Activated CD4-positive, alpha-beta memory T cell treated with anti-CD3 and anti-CD28 coated beads, Interleukin-2, amount 10 ng/mL, durations not matched to agents 7 days and 5 days (primary cell): ENCODE data around the gene VAMP8. TPM values are rescaled to one million over a fixed set of nuclear protein-coding genes. Genes with fewer than 3 reads are reported as not detected.

Source experiments
- CTCF ChIA-PET: fragments of 350-600 bp; sonication (Branson Sonifier 250); formaldehyde crosslinking; loops from one replicate; lab custom pipeline; 2021; ENCODE audit warnings: antibody characterized with exemption, inconsistent platforms; lab: Charles Lee
- POLR2A ChIA-PET: fragments of 350-600 bp; sonication (Branson Sonifier 250); formaldehyde crosslinking; loops from one replicate; lab custom pipeline; 2021; ENCODE audit warnings: antibody characterized with exemption; lab: Charles Lee
- DNase-seq: peaks from one replicate; pipeline ENCODE4 v3.0.0-alpha.2; 2020
- H3K27ac Mint-ChIP-seq: one replicate; pipeline ENCODE4 v1.8.0; 2021; ENCODE audit warnings: mild to moderate bottlenecking, mixed read lengths
- H3K27me3 Mint-ChIP-seq: one replicate; pipeline ENCODE4 v1.8.0; 2021; ENCODE audit warnings: mixed read lengths
- H3K36me3 Mint-ChIP-seq: one replicate; pipeline ENCODE4 v1.8.0; 2021; ENCODE audit warnings: low read depth, mixed read lengths
- H3K4me1 Mint-ChIP-seq: one replicate; pipeline ENCODE4 v1.8.0; 2021; ENCODE audit warnings: mixed read lengths
- H3K4me3 Mint-ChIP-seq: one replicate; pipeline ENCODE4 v1.8.0; 2021; ENCODE audit warnings: mild to moderate bottlenecking, mixed read lengths
- H3K9me3 Mint-ChIP-seq: one replicate; pipeline ENCODE4 v1.8.0; 2021; ENCODE audit warnings: mixed read lengths
- total RNA-seq, 2 experiments: library from RNA; stranded (reverse); gene quantifications; one replicate each; pipeline ENCODE4 v1.2.3, GENCODE V29; 2021

The VAMP8 gene
- 100 to 1,000 TPM; 132 to 133 TPM for total RNA-seq

DNA sequence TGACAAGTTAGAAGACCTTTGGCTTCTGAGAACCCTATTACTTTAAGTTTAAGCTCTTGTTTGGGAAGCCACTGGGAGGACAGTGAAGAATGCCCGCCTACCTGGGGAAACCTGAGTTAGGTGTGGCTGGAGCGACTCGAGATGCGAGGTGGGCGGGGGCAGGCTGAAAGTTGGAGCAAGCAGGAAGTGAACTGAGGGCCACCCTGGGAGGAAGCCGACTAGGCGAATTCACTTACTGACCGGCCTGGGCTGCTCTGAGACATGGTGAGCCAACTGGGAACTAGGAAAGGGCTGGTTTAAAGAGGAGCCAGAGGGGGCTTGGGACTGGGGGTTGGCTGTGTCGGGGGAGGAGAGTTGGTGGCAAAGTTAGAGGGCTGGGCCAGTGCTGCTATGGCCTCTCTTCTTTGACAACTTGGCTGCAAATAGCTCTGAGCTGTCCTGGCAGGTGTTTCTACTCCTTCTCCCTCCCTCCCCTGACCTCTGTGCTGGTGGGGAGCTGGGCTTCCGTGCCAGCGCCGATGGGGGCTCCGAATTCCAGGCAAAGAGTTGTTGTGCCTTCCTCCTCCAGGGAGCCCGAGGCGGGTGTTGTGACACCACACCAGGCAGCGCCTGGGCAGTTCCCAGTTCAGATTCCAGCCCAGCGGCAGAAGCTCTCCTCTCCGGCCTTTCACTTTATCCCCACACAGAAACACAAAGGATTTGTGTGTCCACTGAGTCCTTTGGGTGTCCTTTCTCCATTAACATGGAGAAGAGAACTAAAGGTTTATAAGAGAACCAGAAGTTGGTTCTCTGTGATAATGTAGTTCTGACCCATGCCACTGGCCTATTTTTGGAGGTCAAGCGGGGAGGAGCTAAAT, at the start of gene VAMP8:
VAMP8 (plus strand) TSS at position 201 of the 857 bp plus-strand sequence; CDS start at position 262, 61 bp downstream.
- DNase-seq = peak; percentile 71
- POLR2A ChIA-PET = interaction anchor here (0.6 to 4.9 kb wide), 18 partner anchors 10 to 399 kb away, joined by 3 to 38 read pairs (median 4); partner anchors contain the start of genes C2orf68, ELMOD3, MAT2A and RETSAT
- H3K36me3 Mint-ChIP-seq = peaks cover 31% of the 10 kb centered on the region
- no peaks in the 10 kb centered on the region for H3K9me3 Mint-ChIP-seq
- CTCF ChIA-PET = interaction anchor here (0.7 to 1.8 kb wide), 7 partner anchors 8 to 171 kb away, joined by 3 to 6 read pairs (median 3); partner anchors contain the start of gene GGCX
- H3K27ac Mint-ChIP-seq = peak within 1 kb of the TSS; percentile 68
- H3K27me3 Mint-ChIP-seq = peaks cover 2% of the 10 kb centered on the region
- peak within 1 kb of the TSS; percentile 97 for H3K4me3 Mint-ChIP-seq
- H3K4me1 Mint-ChIP-seq = peaks cover 37% of the 10 kb centered on the region

DNA sequence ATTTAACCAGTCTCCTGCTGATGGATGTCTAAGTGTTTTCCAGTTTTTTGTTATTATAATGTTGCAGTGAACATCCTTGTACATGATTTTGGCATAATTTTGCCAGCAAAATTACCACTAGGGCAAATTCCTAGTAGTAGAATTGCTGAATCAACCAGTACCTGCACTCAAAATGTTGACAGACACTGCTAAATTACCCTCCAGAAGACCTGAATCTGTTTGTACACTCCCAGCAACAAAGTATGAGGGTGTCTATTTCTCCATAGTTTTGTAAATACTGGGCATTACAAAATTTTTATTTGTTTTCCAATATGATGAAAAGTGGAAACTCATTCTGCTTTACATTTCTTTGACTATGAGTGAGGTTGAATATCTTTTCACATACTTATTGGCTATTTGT, 49.6 kb upstream of the VAMP8 start:
- ChIA-PET POLR2A (no interaction called here), CTCF (no interaction called here)
- no peak overlapping the region for H3K4me3 Mint-ChIP-seq
- no peak for DNase-seq
- no peaks in the 10 kb centered on the region for H3K36me3 Mint-ChIP-seq
- H3K9me3 Mint-ChIP-seq = no peaks in the 10 kb centered on the region
- no peak overlapping the region for H3K27ac Mint-ChIP-seq
- H3K4me1 Mint-ChIP-seq = no peaks in the 10 kb centered on the region
- peaks cover 32% of the 10 kb centered on the region for H3K27me3 Mint-ChIP-seq

- CTCF ChIA-PET = no interaction called here
- no peak overlapping the region for H3K27ac Mint-ChIP-seq
- H3K27me3 Mint-ChIP-seq = peaks cover 32% of the 10 kb centered on the region
- H3K4me1 Mint-ChIP-seq = no peaks in the 10 kb centered on the region
- H3K36me3 Mint-ChIP-seq = no peaks in the 10 kb centered on the region
- POLR2A ChIA-PET = interaction anchor here (1.8 kb wide), 1 partner anchor 9 kb away, joined by 3 read pairs; no protein-coding TSS in a partner anchor
- H3K4me3 Mint-ChIP-seq = no peak overlapping the region
- DNase-seq = no peak
- H3K9me3 Mint-ChIP-seq = no peaks in the 10 kb centered on the region
These were observed 49.0 kb upstream of the VAMP8 start for GRCh38 chr2:85528355-85528754.

DNA sequence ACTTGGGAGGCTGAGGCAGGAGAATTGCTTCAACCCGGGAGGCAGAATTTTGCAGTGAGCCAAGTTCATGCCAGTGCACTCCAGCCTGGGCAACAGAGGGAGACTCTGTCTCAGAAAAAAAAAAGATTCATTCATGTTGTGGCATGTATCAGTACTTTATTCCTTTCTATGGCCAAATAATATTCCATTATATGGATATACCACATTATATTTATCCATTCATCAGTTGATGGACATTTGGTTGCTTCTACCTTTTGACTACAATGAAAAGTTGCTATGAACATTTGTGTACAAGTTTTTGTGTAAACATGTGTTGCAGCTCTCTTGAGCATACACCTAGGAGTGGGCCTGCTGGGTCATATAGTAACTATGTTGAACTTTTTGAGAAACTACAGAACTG, 47.6 kb upstream of the VAMP8 start:
- peaks cover 32% of the 10 kb centered on the region for H3K27me3 Mint-ChIP-seq
- DNase-seq = no peak
- POLR2A ChIA-PET = interaction anchor here (1.8 kb wide), 1 partner anchor 8 kb away, joined by 3 read pairs; no protein-coding TSS in a partner anchor
- no peak overlapping the region for H3K4me3 Mint-ChIP-seq
- no peaks in the 10 kb centered on the region for H3K4me1 Mint-ChIP-seq
- CTCF ChIA-PET = no interaction called here
- H3K36me3 Mint-ChIP-seq = no peaks in the 10 kb centered on the region
- no peak overlapping the region for H3K27ac Mint-ChIP-seq
- H3K9me3 Mint-ChIP-seq = no peaks in the 10 kb centered on the region

GRCh38 chr2:85531589-85531988, 45.8 kb upstream of the VAMP8 start:
- Mint-ChIP-seq H3K9me3 (no peaks in the 10 kb centered on the region), H3K4me3 (no peak overlapping the region), H3K27ac (no peak overlapping the region), H3K27me3 (peaks cover 26% of the 10 kb centered on the region), H3K4me1 (peaks cover 4% of the 10 kb centered on the region), H3K36me3 (peaks cover 4% of the 10 kb centered on the region)
- CTCF ChIA-PET = interaction anchor here (0.7 to 1.3 kb wide), 2 partner anchors 72 to 107 kb away, joined by 3 to 4 read pairs; no protein-coding TSS in a partner anchor
- DNase-seq = no peak
- POLR2A ChIA-PET = no interaction called here

GRCh38 chr2:85534099-85534498, 43.3 kb upstream of the VAMP8 start:
- ChIA-PET CTCF (interaction anchor here (2.2 kb wide), 1 partner anchor 17 kb away, joined by 9 read pairs; no protein-coding TSS in a partner anchor), POLR2A (interaction anchor here (1.5 to 1.9 kb wide), 3 partner anchors 61 to 115 kb away, joined by 3 to 4 read pairs (median 4); partner anchors contain the start of genes RNF181 and SH2D6)
- Mint-ChIP-seq H3K27ac (no peak overlapping the region), H3K36me3 (peaks cover 5% of the 10 kb centered on the region), H3K9me3 (no peaks in the 10 kb centered on the region), H3K4me3 (no peak overlapping the region), H3K27me3 (peaks cover 9% of the 10 kb centered on the region), H3K4me1 (peaks cover 15% of the 10 kb centered on the region)
- DNase-seq = no peak

DNA sequence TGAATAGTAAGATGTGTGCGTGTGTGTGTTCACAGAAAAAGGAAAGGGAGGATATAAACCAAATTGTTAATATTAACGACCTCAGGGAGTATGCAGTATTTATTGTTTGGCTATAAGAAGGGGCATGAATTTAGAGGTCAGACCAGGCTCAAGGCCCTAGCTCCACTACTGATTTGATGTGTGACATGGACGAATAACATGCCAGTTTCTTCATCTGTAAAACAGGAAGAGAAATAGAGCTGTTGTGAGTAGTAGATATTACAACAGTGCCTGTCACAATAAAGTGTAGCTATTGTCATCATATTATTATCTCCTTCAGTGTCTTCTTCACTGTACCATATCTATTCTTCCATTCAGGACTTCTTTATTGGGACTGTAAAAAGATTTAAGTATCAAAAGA, 42.5 kb upstream of the VAMP8 start:
- H3K4me1 Mint-ChIP-seq = peaks cover 15% of the 10 kb centered on the region
- H3K27me3 Mint-ChIP-seq = peaks cover 5% of the 10 kb centered on the region
- POLR2A ChIA-PET = interaction anchor here (1.6 to 1.9 kb wide), 2 partner anchors 60 to 97 kb away, joined by 3 to 4 read pairs; partner anchors contain the start of gene RNF181
- CTCF ChIA-PET = interaction anchor here (1.1 to 2.2 kb wide), 2 partner anchors 17 to 21 kb away, joined by 3 to 9 read pairs; no protein-coding TSS in a partner anchor
- H3K36me3 Mint-ChIP-seq = peaks cover 9% of the 10 kb centered on the region
- no peak overlapping the region for H3K4me3 Mint-ChIP-seq
- no peaks in the 10 kb centered on the region for H3K9me3 Mint-ChIP-seq
- H3K27ac Mint-ChIP-seq = no peak overlapping the region
- no peak for DNase-seq

DNA sequence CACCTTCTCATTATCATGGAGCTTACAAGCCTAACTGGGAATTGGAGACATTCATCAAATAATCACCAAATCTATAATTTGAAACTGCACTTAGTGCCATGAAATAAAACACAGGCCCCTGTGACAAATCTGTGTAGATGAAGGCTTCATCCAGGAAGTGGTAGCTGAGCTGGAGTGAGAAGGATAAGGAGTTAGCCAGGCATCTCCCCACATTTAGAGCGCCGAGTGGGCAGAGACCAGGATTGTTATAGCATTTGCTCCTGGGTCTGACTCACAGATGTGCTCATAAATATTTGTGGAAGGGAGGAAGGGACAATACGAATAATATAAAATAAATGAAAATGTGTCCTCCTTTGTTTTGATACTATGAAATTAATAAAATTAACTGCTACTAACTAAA, 40.9 kb upstream of the VAMP8 start:
- Mint-ChIP-seq H3K4me3 (no peak overlapping the region), H3K27me3 (peaks cover 2% of the 10 kb centered on the region), H3K9me3 (no peaks in the 10 kb centered on the region), H3K4me1 (peaks cover 28% of the 10 kb centered on the region), H3K36me3 (peaks cover 25% of the 10 kb centered on the region), H3K27ac (no peak overlapping the region)
- ChIA-PET POLR2A (interaction anchor here (0.9 to 6.8 kb wide), 7 partner anchors 10 to 210 kb away, joined by 3 to 94 read pairs (median 14); partner anchors contain the start of genes ELMOD3, GGCX, RETSAT and TGOLN2), CTCF (interaction anchor here (1.2 to 6.0 kb wide), 3 partner anchors 15 to 116 kb away, joined by 3 to 50 read pairs (median 9); no protein-coding TSS in a partner anchor)
- DNase-seq = no peak

DNA sequence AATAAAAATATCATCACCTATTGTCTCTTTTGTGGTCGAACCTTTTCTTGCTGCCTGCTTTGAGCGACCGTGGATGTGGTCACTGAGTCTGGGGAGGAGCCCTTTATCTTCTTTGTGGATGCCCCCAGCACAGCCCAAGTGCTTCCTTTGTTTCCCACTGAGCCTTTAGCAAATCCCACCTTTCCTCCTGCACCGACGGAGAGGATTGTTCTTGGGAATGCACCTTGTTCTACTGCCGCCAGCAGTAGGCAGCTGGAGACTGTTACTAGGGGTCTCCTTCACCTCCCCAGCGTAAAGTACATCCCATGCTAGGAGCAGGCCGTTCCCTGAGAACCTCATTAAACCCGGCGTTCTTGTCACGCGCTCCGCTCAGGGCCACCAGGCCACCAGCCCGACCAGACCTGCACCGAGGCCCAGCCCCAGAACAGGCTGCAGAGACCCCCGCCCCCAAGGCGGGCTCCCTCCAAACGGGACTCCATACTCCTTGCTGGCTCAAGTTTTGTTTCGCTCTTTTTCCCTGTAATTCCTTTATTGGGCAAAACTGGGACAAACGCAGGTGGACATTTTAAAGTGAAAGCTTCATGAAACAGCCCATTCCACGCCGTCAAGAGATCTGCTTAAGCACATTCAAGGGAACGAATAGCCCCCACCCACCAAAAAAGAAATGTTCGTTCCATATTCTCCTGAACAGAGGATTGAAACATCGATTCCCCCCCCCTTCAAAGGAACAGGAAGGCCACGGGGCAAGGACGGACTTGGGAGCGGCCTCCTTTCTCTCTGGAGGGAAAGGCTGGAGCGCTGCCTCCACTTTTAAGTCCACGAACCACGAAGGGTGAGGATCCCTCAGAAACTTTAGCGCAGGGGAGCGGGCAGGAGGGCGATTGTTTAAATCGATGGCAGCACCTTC, 39.5 kb upstream of the VAMP8 start:
- Mint-ChIP-seq H3K9me3 (no peaks in the 10 kb centered on the region), H3K36me3 (peaks cover 38% of the 10 kb centered on the region), H3K27ac (peak overlapping the region; percentile 94), H3K4me1 (peaks cover 42% of the 10 kb centered on the region), H3K4me3 (peak overlapping the region; percentile 94), H3K27me3 (no peaks in the 10 kb centered on the region)
- ChIA-PET POLR2A (interaction anchor here (0.9 to 8.5 kb wide), 46 partner anchors 9 to 692 kb away, joined by 3 to 143 read pairs (median 6); partner anchors contain the start of genes C2orf68, ELMOD3, GGCX and POLR1A), CTCF (interaction anchor here (0.7 to 6.0 kb wide), 10 partner anchors 13 to 1079 kb away, joined by 3 to 50 read pairs (median 4); partner anchors contain the start of gene GGCX)
- peak; percentile 54 for DNase-seq

DNA sequence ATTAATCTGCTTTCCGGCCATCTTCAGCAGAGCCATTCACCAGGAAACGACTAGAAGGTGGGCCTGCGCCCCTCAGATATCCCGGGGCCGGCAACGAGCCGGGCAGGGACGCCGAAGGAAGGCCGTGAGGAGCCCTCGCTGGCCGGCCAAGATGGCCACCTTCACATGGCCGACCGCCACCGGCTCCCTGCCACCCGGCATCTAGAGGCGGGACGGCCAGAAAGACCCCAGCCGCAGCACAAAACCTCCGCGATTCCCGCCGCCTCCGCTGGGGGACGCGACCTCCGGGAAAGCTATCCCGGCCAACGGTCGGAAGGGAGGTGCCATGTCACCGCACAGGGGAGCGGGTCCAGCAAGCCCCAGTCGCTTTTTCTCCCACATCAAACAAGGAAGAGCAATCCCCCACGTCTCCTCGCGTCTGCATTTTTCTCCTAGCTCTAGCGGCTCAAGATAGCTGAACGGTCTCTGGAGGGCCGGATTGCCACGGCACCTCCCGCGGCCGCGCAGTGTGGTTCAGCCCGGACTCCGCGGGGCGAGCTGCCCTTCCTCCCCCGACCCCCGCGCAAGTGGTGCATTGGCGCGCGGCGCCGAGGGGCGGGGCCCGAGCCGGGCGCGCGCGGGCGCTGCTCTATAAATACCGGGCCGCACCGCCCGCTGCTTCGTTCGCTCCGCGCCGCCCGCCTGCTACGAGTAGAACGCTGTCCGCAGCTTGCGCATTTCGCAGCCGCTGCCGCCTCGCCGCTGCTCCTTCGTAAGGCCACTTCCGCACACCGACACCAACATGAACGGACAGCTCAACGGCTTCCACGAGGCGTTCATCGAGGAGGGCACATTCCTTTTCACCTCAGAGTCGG, 38.7 kb upstream of the VAMP8 start, which contains the start of gene MAT2A:
MAT2A (plus strand) TSS at position 662 of the 854 bp plus-strand sequence; CDS start at position 782, 120 bp downstream.
- Mint-ChIP-seq H3K36me3 (peaks cover 47% of the 10 kb centered on the region), H3K4me1 (peaks cover 48% of the 10 kb centered on the region)
- POLR2A ChIA-PET = interaction anchor here (0.7 to 8.5 kb wide), 55 partner anchors 9 to 902 kb away, joined by 3 to 143 read pairs (median 5); partner anchors contain the start of genes C2orf68, CAPG, ELMOD3 and GGCX

More for the DNA sequence above, 38.7 kb upstream of the VAMP8 start, which contains the start of gene MAT2A:
- no peaks in the 10 kb centered on the region for H3K9me3 Mint-ChIP-seq
- CTCF ChIA-PET = interaction anchor here (0.6 to 6.0 kb wide), 17 partner anchors 10 to 213 kb away, joined by 3 to 50 read pairs (median 4); partner anchors contain the start of genes GGCX, RETSAT and TGOLN2
- H3K4me3 Mint-ChIP-seq = peak within 1 kb of the TSS; percentile 94
- peak within 1 kb of the TSS; percentile 94 for H3K27ac Mint-ChIP-seq
- peak; percentile 89 for DNase-seq
- no peaks in the 10 kb centered on the region for H3K27me3 Mint-ChIP-seq
